ENCODE data around the gene MRC2.
"Not testable (repeated sequence)": the region's sequence is repeated elsewhere in the genome, so short reads cannot be mapped to it uniquely, and the experiment has no call there.

Gene MRC2

DNA sequence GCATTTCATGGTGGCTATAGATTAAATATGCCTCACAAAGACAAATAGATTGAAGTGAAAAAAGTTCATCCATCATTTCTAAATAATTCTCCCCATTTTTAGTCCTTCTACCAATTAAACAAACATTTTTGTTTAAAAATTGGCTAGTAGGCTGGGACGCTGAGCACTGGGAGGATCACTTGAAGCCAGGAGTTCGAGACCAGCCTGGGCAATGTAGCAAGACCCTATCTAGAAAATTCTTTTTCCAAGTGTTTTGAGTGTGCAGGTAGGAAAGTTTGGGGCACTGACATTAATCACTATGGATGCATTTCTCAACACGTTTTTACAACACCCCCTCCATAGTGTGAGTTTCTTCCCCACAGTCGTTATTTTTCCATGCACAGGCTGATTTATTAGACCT, 56.7 kb downstream of the MRC2 start:
- H3K4me3 ChIP-seq (ENCODE audit: control insufficient read depth, low read depth, low read length): no peak overlapping the region
- no peak for TF ChIP-seq CTCF (conservative IDR thresholded peaks at IDR 0.05; ENCODE audit: control insufficient read depth, insufficient read depth, low read depth, low read length)
- DNase-seq (ENCODE audit: low read depth): no peak

DNA sequence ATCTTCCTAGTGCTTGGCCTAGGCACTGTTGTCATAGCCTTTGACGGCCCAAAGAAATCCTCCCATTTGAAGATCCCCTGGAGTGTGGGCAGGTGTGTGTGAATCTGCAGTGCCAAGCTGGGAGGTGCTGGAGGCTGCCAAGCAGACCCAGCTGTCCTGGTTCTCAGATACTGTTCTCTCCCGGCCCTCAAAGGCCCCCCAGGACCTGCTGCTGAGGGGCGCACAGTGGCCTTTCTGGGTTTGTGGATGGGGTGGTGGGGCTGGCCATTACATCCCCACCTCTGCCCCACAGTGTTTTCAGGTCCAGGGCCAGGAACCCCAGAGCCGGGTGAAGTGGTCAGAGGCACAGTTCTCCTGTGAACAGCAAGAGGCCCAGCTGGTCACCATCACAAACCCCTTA, 60.5 kb downstream of the MRC2 start:
- H3K4me3 ChIP-seq (ENCODE audit: control insufficient read depth, low read depth, low read length): no peak overlapping the region
- TF ChIP-seq CTCF (conservative IDR thresholded peaks at IDR 0.05; ENCODE audit: control insufficient read depth, insufficient read depth, low read depth, low read length): no peak
- no peak for DNase-seq (ENCODE audit: low read depth)

DNA sequence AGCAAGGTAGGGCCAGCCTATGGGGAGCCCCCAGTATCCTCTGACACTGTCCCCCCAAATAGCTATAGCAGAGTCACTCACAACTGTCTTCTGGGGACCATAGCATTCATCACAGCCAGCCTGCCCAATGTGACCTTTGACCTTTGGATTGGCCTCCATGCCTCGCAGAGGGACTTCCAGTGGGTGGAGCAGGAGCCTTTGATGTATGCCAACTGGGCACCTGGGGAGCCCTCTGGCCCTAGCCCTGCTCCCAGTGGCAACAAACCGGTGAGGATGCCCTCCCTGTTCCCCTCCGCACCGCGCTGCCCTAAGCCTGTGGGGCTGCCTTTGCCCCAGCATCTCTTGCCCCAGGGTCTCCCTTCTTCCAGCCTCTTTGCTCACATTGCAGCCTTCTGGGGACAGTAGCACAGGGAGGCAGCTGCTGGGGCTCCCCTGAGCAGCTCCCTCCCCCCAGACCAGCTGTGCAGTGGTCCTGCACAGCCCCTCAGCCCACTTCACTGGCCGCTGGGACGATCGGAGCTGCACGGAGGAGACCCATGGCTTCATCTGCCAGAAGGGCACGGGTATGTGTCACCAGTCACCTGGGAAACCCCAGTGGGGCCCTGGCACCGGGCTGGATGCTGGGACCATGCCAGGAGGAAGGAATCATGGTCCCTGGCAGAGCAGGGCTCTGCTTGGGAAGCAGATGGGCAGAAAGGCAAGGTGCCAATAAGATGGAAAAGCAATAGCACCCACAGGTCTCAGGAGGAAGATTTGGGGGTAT, 61.1 kb downstream of the MRC2 start:
- no peak for TF ChIP-seq CTCF (conservative IDR thresholded peaks at IDR 0.05; ENCODE audit: control insufficient read depth, insufficient read depth, low read depth, low read length)
- no peak for DNase-seq (ENCODE audit: low read depth)
- H3K4me3 ChIP-seq (ENCODE audit: control insufficient read depth, low read depth, low read length): no peak overlapping the region

- no peak for DNase-seq (ENCODE audit: low read depth)
- no peak for TF ChIP-seq CTCF (conservative IDR thresholded peaks at IDR 0.05; ENCODE audit: control insufficient read depth, insufficient read depth, low read depth, low read length)
- H3K4me3 ChIP-seq (ENCODE audit: control insufficient read depth, low read depth, low read length): no peak overlapping the region
These were observed 62.1 kb downstream of the MRC2 start for GRCh38 chr17:62689441-62690167.

DNA sequence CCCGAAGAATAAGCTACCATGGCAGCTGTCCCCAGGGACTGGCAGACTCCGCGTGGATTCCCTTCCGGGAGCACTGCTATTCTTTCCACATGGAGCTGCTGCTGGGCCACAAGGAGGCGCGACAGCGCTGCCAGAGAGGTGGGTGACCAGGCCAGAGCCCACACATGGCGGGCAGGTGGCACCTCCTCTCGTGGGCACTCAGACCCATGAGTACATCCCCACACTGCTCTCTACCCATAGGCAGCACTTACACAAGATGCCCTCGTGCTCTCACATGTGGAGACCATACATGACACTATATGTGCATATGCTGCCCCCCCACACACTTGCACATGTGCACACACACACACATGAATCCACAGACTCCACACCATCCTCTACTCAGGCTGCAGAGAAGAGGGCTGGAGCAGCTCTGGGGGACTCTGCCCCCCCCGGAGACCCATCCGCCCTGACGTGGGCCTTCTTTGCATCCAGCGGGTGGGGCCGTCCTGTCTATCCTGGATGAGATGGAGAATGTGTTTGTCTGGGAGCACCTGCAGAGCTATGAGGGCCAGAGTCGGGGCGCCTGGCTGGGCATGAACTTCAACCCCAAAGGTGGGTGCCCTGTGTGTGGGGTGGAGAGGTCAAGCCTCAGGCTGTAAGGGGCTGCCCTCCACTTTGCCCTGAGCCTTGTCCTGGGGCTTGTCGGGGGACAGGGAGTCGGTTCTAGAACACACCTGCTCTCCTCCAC, 62.9 kb downstream of the MRC2 start:
- no peak overlapping the region for H3K4me3 ChIP-seq (ENCODE audit: control insufficient read depth, low read depth, low read length)
- DNase-seq (ENCODE audit: low read depth): no peak
- TF ChIP-seq CTCF (conservative IDR thresholded peaks at IDR 0.05; ENCODE audit: control insufficient read depth, insufficient read depth, low read depth, low read length): no peak

- not testable (repeated sequence) for H3K4me3 ChIP-seq (ENCODE audit: control insufficient read depth, low read depth, low read length); DNase-seq (ENCODE audit: low read depth)
These were observed 64.1 kb downstream of the MRC2 start for GRCh38 chr17:62691589-62691915.

DNA sequence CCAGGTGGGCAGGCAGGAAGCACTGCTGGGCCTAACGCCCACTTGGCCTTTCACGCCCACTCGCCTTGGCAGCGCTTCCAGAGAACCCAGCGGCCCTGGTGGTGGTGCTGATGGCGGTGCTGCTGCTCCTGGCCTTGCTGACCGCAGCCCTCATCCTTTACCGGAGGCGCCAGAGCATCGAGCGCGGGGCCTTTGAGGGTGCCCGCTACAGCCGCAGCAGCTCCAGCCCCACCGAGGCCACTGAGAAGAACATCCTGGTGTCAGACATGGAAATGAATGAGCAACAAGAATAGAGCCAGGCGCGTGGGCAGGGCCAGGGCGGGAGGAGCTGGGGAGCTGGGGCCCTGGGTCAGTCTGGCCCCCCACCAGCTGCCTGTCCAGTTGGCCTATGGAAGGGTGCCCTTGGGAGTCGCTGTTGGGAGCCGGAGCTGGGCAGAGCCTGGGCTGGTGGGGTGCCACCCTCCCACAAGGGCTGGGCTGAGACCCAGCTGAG, 64.7 kb downstream of the MRC2 start:
- no peak for DNase-seq (ENCODE audit: low read depth)
- H3K4me3 ChIP-seq (ENCODE audit: control insufficient read depth, low read depth, low read length): no peak overlapping the region
- no peak for TF ChIP-seq CTCF (conservative IDR thresholded peaks at IDR 0.05; ENCODE audit: control insufficient read depth, insufficient read depth, low read depth, low read length)

All from fibroblast of mammary gland (primary cell).